Smooth muscle cell (in vitro differentiated cells): ENCODE measurements around the gene SVOPL. TPM values are rescaled to one million over a fixed set of nuclear protein-coding genes. Genes with fewer than 3 reads are reported as not detected.

Source experiments
- DNase-seq: peaks from one replicate; lab custom pipeline; 2025; ENCODE audit not compliant: unreplicated experiment; lab: John Stamatoyannopoulos, UW
- H2AFZ ChIP-seq: fragments of 200-600 bp; sonication (generic); 2 replicates; pipeline ENCODE4 v1.6.0; 2016; ENCODE audit warnings: antibody characterized with exemption, low read depth, mild to moderate bottlenecking
- H3F3A ChIP-seq: fragments of 200-600 bp; sonication (generic); 2 replicates; pipeline ENCODE4 v1.6.0; 2017; ENCODE audit warnings: antibody characterized with exemption, low read depth
- H3K27ac ChIP-seq: fragments of 200-600 bp; sonication (generic); 2 replicates; pipeline ENCODE4 v1.5.1; 2016; ENCODE audit warnings: low read depth, mild to moderate bottlenecking
- H3K27me3 ChIP-seq: fragments of 200-600 bp; sonication (generic); 2 replicates; pipeline ENCODE4 v1.6.1; 2016; ENCODE audit warnings: low read depth, mild to moderate bottlenecking
- H3K36me3 ChIP-seq: fragments of 200-600 bp; sonication (generic); 2 replicates; pipeline ENCODE4 v1.5.1; 2016; ENCODE audit warnings: low read depth
- H3K4me1 ChIP-seq: fragments of 200-600 bp; sonication (generic); 2 replicates; pipeline ENCODE4 v1.5.1; 2016; ENCODE audit warnings: low read depth
- H3K4me2 ChIP-seq: fragments of 200-600 bp; sonication (generic); 2 replicates; pipeline ENCODE4 v1.6.0; 2016; ENCODE audit warnings: mild to moderate bottlenecking
- H3K4me3 ChIP-seq: fragments of 200-600 bp; sonication (generic); 2 replicates; pipeline ENCODE4 v1.5.1; 2016; ENCODE audit warnings: mild to moderate bottlenecking
- H3K79me2 ChIP-seq: fragments of 200-600 bp; sonication (generic); 2 replicates; pipeline ENCODE4 v1.6.0; 2016; ENCODE audit warnings: low read depth, mild to moderate bottlenecking
- H3K9ac ChIP-seq: fragments of 200-600 bp; sonication (generic); 2 replicates; pipeline ENCODE4 v1.6.0; 2016; ENCODE audit warnings: low read depth
- H3K9me3 ChIP-seq: fragments of 200-600 bp; sonication (generic); replicated peaks from 2 replicates; pipeline ENCODE4 v1.5.1; 2016; ENCODE audit warnings: low read depth
- H4K20me1 ChIP-seq: fragments of 200-600 bp; sonication (generic); 2 replicates; pipeline ENCODE4 v1.6.0; 2016; ENCODE audit warnings: low read depth
- WGBS: methylation state at CpG from one replicate; pipeline ENCODE4 v1.1.7; 2016; ENCODE audit warnings: low lambda C conversion rate; 5-methylcytosine and 5-hydroxymethylcytosine counted together
- polyA plus RNA-seq: library from polyadenylated mRNA; unstranded; fragments of >200 nt; fragmentation: Nextera tagmentation; extraction: Ambion mirVana; gene quantifications from 2 replicates; pipeline ENCODE4 v1.2.1, GENCODE V29; 2016
- total RNA-seq: library from RNA; depleted of rRNA; stranded (reverse); fragments of >200 nt; gene quantifications from 2 replicates; pipeline ENCODE4 v1.2.3, GENCODE V29; 2014
- TF ChIP-seq, protein P1 (sequence below): fragments of 200-600 bp; sonication (generic); IDR thresholded peaks from 2 replicates; pipeline ENCODE4 v1.5.1; 2017; ENCODE audit warnings: borderline replicate concordance, mild to moderate bottlenecking, antibody characterized with exemption; ENCODE audit not compliant: insufficient read depth, poor library complexity, severe bottlenecking

SVOPL gene
- total and polyA plus RNA-seq, 2 experiments from 2014 or later = not detected

DNA sequence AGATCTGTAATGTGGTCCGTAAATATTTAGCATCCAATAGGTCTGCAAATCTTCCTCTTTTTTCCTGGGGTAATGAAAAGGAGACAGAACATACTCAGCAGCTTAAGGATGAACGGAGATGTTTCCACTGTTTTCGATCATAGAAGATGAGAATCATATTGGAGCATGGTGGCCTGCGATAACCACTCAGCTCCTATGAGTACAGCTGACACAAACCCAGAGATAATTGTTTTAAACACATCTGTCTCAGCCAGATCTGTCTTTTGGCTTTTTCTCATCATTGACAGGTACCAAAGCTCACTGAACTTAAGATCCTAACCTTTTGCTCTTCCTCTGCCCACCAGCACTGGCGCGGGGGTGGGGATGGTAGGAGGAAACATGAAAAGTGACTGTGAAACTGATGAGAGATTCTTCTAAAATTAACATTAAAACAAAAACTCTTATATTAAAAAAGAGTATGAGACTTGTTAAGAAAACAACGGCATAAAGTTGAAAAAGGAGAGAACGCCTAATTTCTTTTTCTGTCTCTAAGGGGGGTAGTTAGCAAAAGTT lies 71.0 kb downstream of the SVOPL start:
- Histone ChIP-seq H3K4me2 (no peak overlapping the region), H3K4me1 (no peaks in the 10 kb centered on the region), H2AFZ (no peak overlapping the region), H4K20me1 (no peaks in the 10 kb centered on the region), H3K36me3 (no peaks in the 10 kb centered on the region), H3K9me3 (no peaks in the 10 kb centered on the region), H3K4me3 (no peak overlapping the region), H3K9ac (no peak overlapping the region), H3K79me2 (no peaks in the 10 kb centered on the region), H3K27ac (no peak overlapping the region), H3F3A (no peaks in the 10 kb centered on the region), H3K27me3 (no peaks in the 10 kb centered on the region)
- WGBS = 97% methylated on average over 8 of the region's 8 CpGs
- no peak for DNase-seq
- TF ChIP-seq, protein P1, sequence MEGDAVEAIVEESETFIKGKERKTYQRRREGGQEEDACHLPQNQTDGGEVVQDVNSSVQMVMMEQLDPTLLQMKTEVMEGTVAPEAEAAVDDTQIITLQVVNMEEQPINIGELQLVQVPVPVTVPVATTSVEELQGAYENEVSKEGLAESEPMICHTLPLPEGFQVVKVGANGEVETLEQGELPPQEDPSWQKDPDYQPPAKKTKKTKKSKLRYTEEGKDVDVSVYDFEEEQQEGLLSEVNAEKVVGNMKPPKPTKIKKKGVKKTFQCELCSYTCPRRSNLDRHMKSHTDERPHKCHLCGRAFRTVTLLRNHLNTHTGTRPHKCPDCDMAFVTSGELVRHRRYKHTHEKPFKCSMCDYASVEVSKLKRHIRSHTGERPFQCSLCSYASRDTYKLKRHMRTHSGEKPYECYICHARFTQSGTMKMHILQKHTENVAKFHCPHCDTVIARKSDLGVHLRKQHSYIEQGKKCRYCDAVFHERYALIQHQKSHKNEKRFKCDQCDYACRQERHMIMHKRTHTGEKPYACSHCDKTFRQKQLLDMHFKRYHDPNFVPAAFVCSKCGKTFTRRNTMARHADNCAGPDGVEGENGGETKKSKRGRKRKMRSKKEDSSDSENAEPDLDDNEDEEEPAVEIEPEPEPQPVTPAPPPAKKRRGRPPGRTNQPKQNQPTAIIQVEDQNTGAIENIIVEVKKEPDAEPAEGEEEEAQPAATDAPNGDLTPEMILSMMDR = no peak

DNA sequence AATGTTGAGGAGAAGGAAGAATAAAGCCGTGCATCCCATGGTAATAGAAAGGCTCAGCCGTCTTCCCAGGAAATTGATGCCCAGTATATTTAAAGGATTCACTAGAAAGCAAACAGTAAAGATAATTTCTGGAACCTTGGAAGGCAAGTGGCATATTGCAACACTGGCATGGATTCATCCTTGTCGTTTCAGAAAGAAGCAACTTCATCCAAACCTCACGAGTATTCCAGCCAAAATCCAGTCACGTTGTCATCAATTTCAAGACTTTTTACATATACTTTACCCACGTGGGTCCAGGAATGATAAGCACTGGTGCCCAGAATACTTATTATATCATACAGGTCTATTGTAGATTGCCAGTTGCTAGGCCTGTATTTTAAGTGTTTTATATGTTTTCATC lies 73.8 kb downstream of the SVOPL start:
- no peaks in the 10 kb centered on the region for H3K9me3 ChIP-seq
- H3K27ac ChIP-seq = no peak overlapping the region
- no peak overlapping the region for H2AFZ ChIP-seq
- DNase-seq = no peak
- no peak overlapping the region for H3K4me2 ChIP-seq
- no peaks in the 10 kb centered on the region for H3F3A ChIP-seq
- H3K79me2 ChIP-seq = no peaks in the 10 kb centered on the region
- H3K27me3 ChIP-seq = no peaks in the 10 kb centered on the region
- H3K4me3 ChIP-seq = no peak overlapping the region
- TF ChIP-seq, protein P1 = no peak
- H4K20me1 ChIP-seq = no peaks in the 10 kb centered on the region
- no peak overlapping the region for H3K9ac ChIP-seq
- no peaks in the 10 kb centered on the region for H3K36me3 ChIP-seq
- 89% methylated on average over 6 of the region's 6 CpGs for WGBS
- no peaks in the 10 kb centered on the region for H3K4me1 ChIP-seq

DNA sequence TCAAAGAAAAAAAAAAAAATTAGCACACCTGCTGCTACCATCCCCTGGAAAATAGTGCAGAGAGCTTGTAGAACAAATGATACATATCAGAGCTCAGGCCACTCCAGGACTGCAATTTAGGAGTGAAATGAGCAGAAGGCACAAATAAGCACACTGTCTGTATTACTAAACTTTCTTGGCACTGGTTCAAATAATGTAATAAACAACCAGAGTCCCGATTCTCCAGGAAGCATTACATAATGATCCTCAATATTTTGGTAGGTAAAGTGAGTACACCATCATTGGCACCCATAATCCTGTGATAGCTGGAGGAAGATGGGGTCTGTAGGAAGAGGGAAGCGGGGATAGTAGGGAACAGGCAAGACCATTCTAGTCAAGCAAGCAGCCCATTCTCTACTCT lies 74.3 kb downstream of the SVOPL start:
- no peak overlapping the region for H3K4me2 ChIP-seq
- 88% methylated on average over 2 of the region's 2 CpGs for WGBS
- H3K79me2 ChIP-seq = no peaks in the 10 kb centered on the region
- H2AFZ ChIP-seq = no peak overlapping the region
- no peaks in the 10 kb centered on the region for H4K20me1 ChIP-seq
- TF ChIP-seq, protein P1 = no peak
- DNase-seq = no peak
- H3K9me3 ChIP-seq = no peaks in the 10 kb centered on the region
- H3K36me3 ChIP-seq = no peaks in the 10 kb centered on the region
- no peak overlapping the region for H3K4me3 ChIP-seq
- no peak overlapping the region for H3K9ac ChIP-seq
- no peak overlapping the region for H3K27ac ChIP-seq
- no peaks in the 10 kb centered on the region for H3K27me3 ChIP-seq
- no peaks in the 10 kb centered on the region for H3F3A ChIP-seq
- no peaks in the 10 kb centered on the region for H3K4me1 ChIP-seq

DNA sequence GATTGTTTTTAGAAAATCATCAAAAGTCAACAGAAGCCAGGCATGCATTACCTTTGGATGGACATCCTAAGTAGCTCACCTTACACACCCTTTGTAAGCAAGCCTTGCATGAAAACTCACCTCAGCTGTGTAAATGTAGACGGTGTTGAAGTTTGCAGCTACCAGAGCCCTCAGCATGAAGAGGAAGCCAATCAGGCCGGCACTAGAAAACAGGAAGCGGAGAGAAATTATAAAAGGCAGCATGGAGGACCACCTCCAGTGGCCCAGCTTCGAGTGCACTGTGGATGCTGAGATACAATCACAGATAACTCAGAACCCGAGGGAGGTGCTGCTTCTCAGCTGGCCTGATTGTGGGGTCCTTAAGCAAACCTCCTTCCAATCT lies 75.3 kb downstream of the SVOPL start:
- H3K27me3 ChIP-seq = no peaks in the 10 kb centered on the region
- TF ChIP-seq, protein P1 = no peak
- H3K4me1 ChIP-seq = no peaks in the 10 kb centered on the region
- no peaks in the 10 kb centered on the region for H3K36me3 ChIP-seq
- H3K4me3 ChIP-seq = no peak overlapping the region
- 86% methylated on average over 5 of the region's 5 CpGs for WGBS
- H3K4me2 ChIP-seq = no peak overlapping the region
- no peak overlapping the region for H3K9ac ChIP-seq
- H3K27ac ChIP-seq = no peak overlapping the region
- H3K9me3 ChIP-seq = no peaks in the 10 kb centered on the region
- no peak for DNase-seq
- no peaks in the 10 kb centered on the region for H3F3A ChIP-seq
- no peaks in the 10 kb centered on the region for H3K79me2 ChIP-seq
- H2AFZ ChIP-seq = no peak overlapping the region
- no peaks in the 10 kb centered on the region for H4K20me1 ChIP-seq
